ENCODE measurements around the gene KCNJ6. TPM values are rescaled to one million over a fixed set of nuclear protein-coding genes. Genes with fewer than 3 reads are reported as not detected.
"Not testable (repeated sequence)": the region's sequence is repeated elsewhere in the genome, so short reads cannot be mapped to it uniquely, and the experiment has no call there.

Gene KCNJ6
- total RNA-seq, 1 donor: 0.36 TPM

GRCh38 chr21:37927711-37928110, 11.5 kb upstream of the KCNJ6 start:
- Histone ChIP-seq H3K27me3 (ENCODE audit: insufficient read depth, low read length) (peaks cover 10% of the 10 kb centered on the region), H3K36me3 (ENCODE audit: insufficient read depth, low read length) (no peaks in the 10 kb centered on the region), H2AFZ (ENCODE audit: low read length) (no peak overlapping the region), H4K20me1 (ENCODE audit: insufficient read depth, low read length) (no peaks in the 10 kb centered on the region), H3K4me2 (ENCODE audit: insufficient read depth, low read length) (no peak overlapping the region), H3K79me2 (ENCODE audit: insufficient read depth, low read length) (no peaks in the 10 kb centered on the region), H3K4me3 (ENCODE audit: insufficient read depth, low read length) (no peak overlapping the region), H3K9me3 (ENCODE audit: low read depth, low read length) (no peaks in the 10 kb centered on the region), H3K4me1 (ENCODE audit: insufficient read depth, low read length) (no peaks in the 10 kb centered on the region), H3K27ac (ENCODE audit: low read depth, low read length) (no peak overlapping the region)
- TF ChIP-seq, protein P1, sequence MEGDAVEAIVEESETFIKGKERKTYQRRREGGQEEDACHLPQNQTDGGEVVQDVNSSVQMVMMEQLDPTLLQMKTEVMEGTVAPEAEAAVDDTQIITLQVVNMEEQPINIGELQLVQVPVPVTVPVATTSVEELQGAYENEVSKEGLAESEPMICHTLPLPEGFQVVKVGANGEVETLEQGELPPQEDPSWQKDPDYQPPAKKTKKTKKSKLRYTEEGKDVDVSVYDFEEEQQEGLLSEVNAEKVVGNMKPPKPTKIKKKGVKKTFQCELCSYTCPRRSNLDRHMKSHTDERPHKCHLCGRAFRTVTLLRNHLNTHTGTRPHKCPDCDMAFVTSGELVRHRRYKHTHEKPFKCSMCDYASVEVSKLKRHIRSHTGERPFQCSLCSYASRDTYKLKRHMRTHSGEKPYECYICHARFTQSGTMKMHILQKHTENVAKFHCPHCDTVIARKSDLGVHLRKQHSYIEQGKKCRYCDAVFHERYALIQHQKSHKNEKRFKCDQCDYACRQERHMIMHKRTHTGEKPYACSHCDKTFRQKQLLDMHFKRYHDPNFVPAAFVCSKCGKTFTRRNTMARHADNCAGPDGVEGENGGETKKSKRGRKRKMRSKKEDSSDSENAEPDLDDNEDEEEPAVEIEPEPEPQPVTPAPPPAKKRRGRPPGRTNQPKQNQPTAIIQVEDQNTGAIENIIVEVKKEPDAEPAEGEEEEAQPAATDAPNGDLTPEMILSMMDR (IDR thresholded peaks at IDR 0.05; ENCODE audit: extremely low read depth, low read depth, low read length): no peak
- no peak for DNase-seq (ENCODE audit: insufficient read length, low spot score, missing footprints)

- no peaks in the 10 kb centered on the region for H3K36me3 ChIP-seq (ENCODE audit: insufficient read depth, low read length)
- no peaks in the 10 kb centered on the region for H3K9me3 ChIP-seq (ENCODE audit: low read depth, low read length)
- H3K79me2 ChIP-seq (ENCODE audit: insufficient read depth, low read length): no peaks in the 10 kb centered on the region
- H3K4me2 ChIP-seq (ENCODE audit: insufficient read depth, low read length): no peak overlapping the region
- TF ChIP-seq, protein P1 (IDR thresholded peaks at IDR 0.05; ENCODE audit: extremely low read depth, low read depth, low read length): no peak
- DNase-seq (ENCODE audit: insufficient read length, low spot score, missing footprints): no peak
- H3K4me1 ChIP-seq (ENCODE audit: insufficient read depth, low read length): no peaks in the 10 kb centered on the region
- no peaks in the 10 kb centered on the region for H4K20me1 ChIP-seq (ENCODE audit: insufficient read depth, low read length)
- H3K4me3 ChIP-seq (ENCODE audit: insufficient read depth, low read length): no peak overlapping the region
- H3K27me3 ChIP-seq (ENCODE audit: insufficient read depth, low read length): peaks cover 44% of the 10 kb centered on the region
- H3K27ac ChIP-seq (ENCODE audit: low read depth, low read length): no peak overlapping the region
- H2AFZ ChIP-seq (ENCODE audit: low read length): no peak overlapping the region
These were observed 4.8 kb upstream of the KCNJ6 start for GRCh38 chr21:37921091-37921490.

- H3K4me3 ChIP-seq (ENCODE audit: insufficient read depth, low read length); H2AFZ ChIP-seq (ENCODE audit: low read length): not testable (repeated sequence)
These were observed 4.0 kb upstream of the KCNJ6 start for GRCh38 chr21:37920302-37920701.

DNA sequence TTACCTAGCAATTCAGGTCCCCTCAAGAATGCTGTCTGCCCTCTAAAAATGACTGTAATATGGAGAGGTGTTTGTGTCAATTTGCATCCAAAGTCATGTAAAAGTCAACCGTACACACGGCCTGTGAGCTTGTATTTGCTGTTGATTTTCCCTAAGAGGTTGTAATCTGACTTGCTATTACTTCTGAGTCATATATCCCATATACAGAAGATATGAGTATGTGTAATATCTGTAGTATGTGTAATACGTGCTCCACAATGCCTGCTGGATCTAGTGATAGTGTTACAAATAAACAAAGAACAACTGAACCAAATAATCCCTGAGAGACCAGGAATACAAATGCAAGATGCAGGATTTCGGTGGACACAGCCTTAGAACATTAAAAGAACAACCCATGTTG, 1.4 kb upstream of the KCNJ6 start:
- no peaks in the 10 kb centered on the region for H4K20me1 ChIP-seq (ENCODE audit: insufficient read depth, low read length)
- no peak overlapping the region for H3K27ac ChIP-seq (ENCODE audit: low read depth, low read length)
- H3K4me1 ChIP-seq (ENCODE audit: insufficient read depth, low read length): peaks cover 3% of the 10 kb centered on the region
- peak; percentile 76 for DNase-seq (ENCODE audit: insufficient read length, low spot score, missing footprints)
- H3K4me2 ChIP-seq (ENCODE audit: insufficient read depth, low read length): no peak overlapping the region
- no peak overlapping the region for H2AFZ ChIP-seq (ENCODE audit: low read length)
- no peak overlapping the region for H3K4me3 ChIP-seq (ENCODE audit: insufficient read depth, low read length)
- H3K9me3 ChIP-seq (ENCODE audit: low read depth, low read length): no peaks in the 10 kb centered on the region
- TF ChIP-seq, protein P1 (IDR thresholded peaks at IDR 0.05; ENCODE audit: extremely low read depth, low read depth, low read length): no peak
- no peaks in the 10 kb centered on the region for H3K79me2 ChIP-seq (ENCODE audit: insufficient read depth, low read length)
- H3K27me3 ChIP-seq (ENCODE audit: insufficient read depth, low read length): peaks cover 74% of the 10 kb centered on the region
- H3K36me3 ChIP-seq (ENCODE audit: insufficient read depth, low read length): no peaks in the 10 kb centered on the region

More at GRCh38 chr21:37920302-37920701, 4.0 kb upstream of the KCNJ6 start:
- not testable (repeated sequence) for H3K4me1 ChIP-seq (ENCODE audit: insufficient read depth, low read length); H3K4me2 ChIP-seq (ENCODE audit: insufficient read depth, low read length); DNase-seq (ENCODE audit: insufficient read length, low spot score, missing footprints); H3K27ac ChIP-seq (ENCODE audit: low read depth, low read length); H3K36me3 ChIP-seq (ENCODE audit: insufficient read depth, low read length); H4K20me1 ChIP-seq (ENCODE audit: insufficient read depth, low read length); H3K79me2 ChIP-seq (ENCODE audit: insufficient read depth, low read length); H3K9me3 ChIP-seq (ENCODE audit: low read depth, low read length)
- H3K27me3 ChIP-seq (ENCODE audit: insufficient read depth, low read length): peaks cover 52% of the 10 kb centered on the region
